ENCODE results near the gene COL6A5.

DNA sequence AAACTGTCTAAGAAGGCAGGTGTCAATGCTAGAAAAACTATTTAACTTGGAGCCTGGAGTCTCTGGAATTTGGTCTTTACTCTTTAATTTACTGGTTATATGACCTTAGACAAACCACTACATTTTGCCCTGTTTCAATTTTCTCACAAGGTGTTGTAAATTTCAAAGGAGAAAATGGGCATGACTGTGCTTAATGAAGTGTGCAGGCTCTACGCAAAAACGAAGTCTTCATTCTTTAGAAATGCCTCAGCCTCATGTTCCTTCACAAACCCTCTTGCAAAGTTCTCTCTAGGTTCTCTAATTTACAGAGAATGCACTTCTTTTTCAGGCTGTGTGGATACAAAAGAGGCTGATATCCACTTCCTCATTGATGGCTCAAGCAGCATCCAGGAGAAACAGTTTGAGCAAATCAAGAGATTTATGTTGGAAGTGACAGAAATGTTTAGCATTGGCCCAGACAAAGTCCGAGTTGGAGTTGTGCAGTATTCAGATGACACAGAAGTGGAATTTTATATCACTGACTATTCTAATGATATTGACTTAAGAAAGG lies 39.1 kb downstream of the COL6A5 start:
- TF ChIP-seq ZNF274 (IDR thresholded peaks at IDR 0.05; ENCODE audit: low read depth, low read length) (no peak), TCF7L2 (IDR thresholded peaks at IDR 0.05; ENCODE audit: borderline replicate concordance, extremely low read depth, insufficient read depth, insufficient read length) (no peak), EZH2phosphoT487 (IDR thresholded peaks at IDR 0.05; ENCODE audit: borderline replicate concordance) (no peak)
- TF ChIP-seq, protein P1, sequence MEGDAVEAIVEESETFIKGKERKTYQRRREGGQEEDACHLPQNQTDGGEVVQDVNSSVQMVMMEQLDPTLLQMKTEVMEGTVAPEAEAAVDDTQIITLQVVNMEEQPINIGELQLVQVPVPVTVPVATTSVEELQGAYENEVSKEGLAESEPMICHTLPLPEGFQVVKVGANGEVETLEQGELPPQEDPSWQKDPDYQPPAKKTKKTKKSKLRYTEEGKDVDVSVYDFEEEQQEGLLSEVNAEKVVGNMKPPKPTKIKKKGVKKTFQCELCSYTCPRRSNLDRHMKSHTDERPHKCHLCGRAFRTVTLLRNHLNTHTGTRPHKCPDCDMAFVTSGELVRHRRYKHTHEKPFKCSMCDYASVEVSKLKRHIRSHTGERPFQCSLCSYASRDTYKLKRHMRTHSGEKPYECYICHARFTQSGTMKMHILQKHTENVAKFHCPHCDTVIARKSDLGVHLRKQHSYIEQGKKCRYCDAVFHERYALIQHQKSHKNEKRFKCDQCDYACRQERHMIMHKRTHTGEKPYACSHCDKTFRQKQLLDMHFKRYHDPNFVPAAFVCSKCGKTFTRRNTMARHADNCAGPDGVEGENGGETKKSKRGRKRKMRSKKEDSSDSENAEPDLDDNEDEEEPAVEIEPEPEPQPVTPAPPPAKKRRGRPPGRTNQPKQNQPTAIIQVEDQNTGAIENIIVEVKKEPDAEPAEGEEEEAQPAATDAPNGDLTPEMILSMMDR (IDR thresholded peaks at IDR 0.05 in 2 of 3, conservative IDR thresholded peaks at IDR 0.05 in 1 of 3; ENCODE audit: borderline replicate concordance in 1 of 3, insufficient read depth in 1 of 3, low read depth in 2 of 3, low read length in 2 of 3) = no peak
